SKM-1 treated with dmso at 0.1 percent for 144 hours (cell line): ENCODE measurements around the gene DCDC2.
"Not testable (repeated sequence)": the region's sequence is repeated elsewhere in the genome, so short reads cannot be mapped to it uniquely, and the experiment has no call there.

ENCODE experiments used
- DNase-seq: peaks from one replicate; lab custom pipeline; 2025; ENCODE audit not compliant: unreplicated experiment; lab: John Stamatoyannopoulos, UW

Gene DCDC2

GRCh38 chr6:24381476-24382219 lies 23.8 kb upstream of the DCDC2 start:
- no peak for DNase-seq

- no peak for DNase-seq
Observed at GRCh38 chr6:24378473-24379097, 20.7 kb upstream of the DCDC2 start.

- DNase-seq: no peak
Observed at GRCh38 chr6:24376871-24377270, 19.0 kb upstream of the DCDC2 start.

GRCh38 chr6:24374612-24375011 lies 16.8 kb upstream of the DCDC2 start:
- no peak for DNase-seq

- DNase-seq: not testable (repeated sequence)
Observed at GRCh38 chr6:24365103-24365633, 7.3 kb upstream of the DCDC2 start.

GRCh38 chr6:24362363-24362762 lies 4.5 kb upstream of the DCDC2 start:
- not testable (repeated sequence) for DNase-seq

GRCh38 chr6:24359640-24360454 lies 2.0 kb upstream of the DCDC2 start:
- peak; percentile 86 for DNase-seq

- no peak for DNase-seq
Observed at GRCh38 chr6:24358219-24358821, 461 bp upstream of the DCDC2 start.

GRCh38 chr6:24356310-24356973 lies 1.4 kb downstream of the DCDC2 start:
- DNase-seq: no peak

GRCh38 chr6:24355393-24355792 lies 2.5 kb downstream of the DCDC2 start:
- DNase-seq: no peak

- DNase-seq: no peak
Observed at GRCh38 chr6:24353861-24354260, 4.0 kb downstream of the DCDC2 start.

- no peak for DNase-seq
Observed at GRCh38 chr6:24352434-24352833, 5.4 kb downstream of the DCDC2 start.

GRCh38 chr6:24344976-24345375 lies 12.9 kb downstream of the DCDC2 start:
- no peak for DNase-seq

GRCh38 chr6:24340998-24341938 lies 16.6 kb downstream of the DCDC2 start:
- no peak for DNase-seq

GRCh38 chr6:24339932-24340331 lies 17.9 kb downstream of the DCDC2 start:
- DNase-seq: no peak

- DNase-seq: no peak
Observed at GRCh38 chr6:24334285-24334684, 23.6 kb downstream of the DCDC2 start.

GRCh38 chr6:24332317-24332716 lies 25.5 kb downstream of the DCDC2 start:
- no peak for DNase-seq

- DNase-seq: no peak
Observed at GRCh38 chr6:24330137-24330732, 27.6 kb downstream of the DCDC2 start.

GRCh38 chr6:24329451-24329850 lies 28.4 kb downstream of the DCDC2 start:
- no peak for DNase-seq
